ENCODE data around the gene TMEM209.
"Not testable (repeated sequence)": the region's sequence is repeated elsewhere in the genome, so short reads cannot be mapped to it uniquely, and the experiment has no call there.

Gene TMEM209

DNA sequence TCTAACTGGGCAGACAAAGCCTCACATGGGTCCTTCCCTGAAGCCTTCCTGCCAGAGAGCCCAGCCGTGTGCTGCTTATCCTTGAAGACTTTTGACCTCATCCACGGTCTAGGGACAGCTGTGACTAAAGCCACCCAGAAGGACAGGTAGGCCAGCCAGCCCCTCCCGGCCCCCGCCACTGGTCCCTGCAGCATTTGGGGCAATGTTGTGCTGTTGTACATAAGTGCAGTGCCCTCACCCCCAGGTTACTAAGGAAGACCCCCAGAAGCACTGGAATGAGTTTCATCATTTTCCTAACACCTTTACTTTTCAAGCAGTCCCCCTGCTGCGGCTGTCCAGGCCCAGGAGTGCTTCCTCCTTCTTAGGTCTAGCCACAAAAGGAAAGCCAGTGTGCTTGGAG is 43.0 kb downstream of the TMEM209 start:
- DNase-seq (ENCODE audit: low spot score) = no peak

GRCh38 chr7:130160455-130160854 is 44.8 kb downstream of the TMEM209 start:
- DNase-seq (ENCODE audit: low spot score) = no peak

GRCh38 chr7:130160023-130160422 is 45.2 kb downstream of the TMEM209 start:
- DNase-seq (ENCODE audit: low spot score) = no peak

- DNase-seq (ENCODE audit: low spot score) = no peak
Observed at GRCh38 chr7:130157700-130158099, 47.5 kb downstream of the TMEM209 start.

- DNase-seq (ENCODE audit: low spot score) = no peak
Observed at GRCh38 chr7:130156140-130156539, 49.1 kb downstream of the TMEM209 start.

DNA sequence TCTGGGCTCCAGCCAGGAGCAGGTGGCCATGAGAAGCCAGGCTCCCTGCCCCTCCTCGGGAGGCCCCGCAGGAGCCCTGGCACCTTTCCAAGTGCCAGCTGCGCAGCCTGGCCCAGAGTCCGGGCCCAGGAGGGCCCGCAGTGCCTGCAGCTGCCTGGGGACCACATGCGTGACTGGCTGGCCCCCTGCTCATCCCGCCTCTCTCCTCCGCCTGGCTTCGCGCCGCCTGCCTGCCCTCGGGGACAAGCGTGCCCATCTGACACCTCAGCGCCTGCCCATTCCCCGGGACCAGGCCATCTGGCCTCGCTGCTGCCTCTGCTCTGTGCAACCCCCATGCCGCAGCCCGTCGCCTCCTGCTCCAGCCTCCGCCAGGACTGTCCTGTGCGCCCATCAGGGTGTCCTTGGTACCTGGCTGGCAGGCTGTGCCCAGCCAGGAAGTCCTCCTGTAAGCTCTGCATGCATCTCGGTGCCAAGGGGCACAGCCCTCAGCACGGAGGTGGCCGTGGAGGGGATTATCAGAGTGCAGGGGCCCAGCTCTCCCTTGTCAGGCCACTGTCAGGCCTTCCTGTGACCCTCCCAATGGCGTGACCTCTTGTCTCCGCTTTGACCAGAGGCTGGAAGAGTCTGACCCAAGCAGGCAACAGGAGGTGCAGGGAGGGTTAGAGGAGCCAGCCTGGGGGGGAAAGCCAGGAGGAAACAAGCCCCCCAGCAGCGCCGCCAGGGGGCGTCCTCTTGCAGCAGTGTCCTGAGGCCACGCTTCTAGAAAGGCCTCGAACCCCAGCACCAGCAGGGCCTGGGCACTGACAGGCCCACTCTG is 50.5 kb downstream of the TMEM209 start:
- no peak for DNase-seq (ENCODE audit: low spot score)

DNA sequence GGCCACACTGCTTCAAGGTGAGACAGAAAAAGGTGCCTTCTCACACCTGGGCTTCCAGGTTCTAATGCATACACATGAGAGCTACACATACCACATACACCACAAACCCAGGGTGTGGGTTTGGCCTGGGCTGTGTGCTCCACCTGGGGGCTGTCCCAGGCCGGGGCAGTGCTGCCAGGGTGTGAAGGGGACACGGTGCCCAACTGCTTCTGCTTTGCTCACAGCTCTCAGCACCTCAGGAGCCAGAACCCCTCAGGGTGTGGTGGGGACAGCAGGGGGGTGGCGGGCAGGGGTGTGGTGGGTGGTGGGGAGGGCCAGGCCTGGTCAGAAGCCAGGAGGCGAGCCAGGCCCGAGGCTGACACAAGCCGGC is 51.1 kb downstream of the TMEM209 start:
- DNase-seq (ENCODE audit: low spot score) = peak; percentile 47

- no peak for DNase-seq (ENCODE audit: low spot score)
Observed at GRCh38 chr7:130153211-130153908, 51.8 kb downstream of the TMEM209 start.

DNA sequence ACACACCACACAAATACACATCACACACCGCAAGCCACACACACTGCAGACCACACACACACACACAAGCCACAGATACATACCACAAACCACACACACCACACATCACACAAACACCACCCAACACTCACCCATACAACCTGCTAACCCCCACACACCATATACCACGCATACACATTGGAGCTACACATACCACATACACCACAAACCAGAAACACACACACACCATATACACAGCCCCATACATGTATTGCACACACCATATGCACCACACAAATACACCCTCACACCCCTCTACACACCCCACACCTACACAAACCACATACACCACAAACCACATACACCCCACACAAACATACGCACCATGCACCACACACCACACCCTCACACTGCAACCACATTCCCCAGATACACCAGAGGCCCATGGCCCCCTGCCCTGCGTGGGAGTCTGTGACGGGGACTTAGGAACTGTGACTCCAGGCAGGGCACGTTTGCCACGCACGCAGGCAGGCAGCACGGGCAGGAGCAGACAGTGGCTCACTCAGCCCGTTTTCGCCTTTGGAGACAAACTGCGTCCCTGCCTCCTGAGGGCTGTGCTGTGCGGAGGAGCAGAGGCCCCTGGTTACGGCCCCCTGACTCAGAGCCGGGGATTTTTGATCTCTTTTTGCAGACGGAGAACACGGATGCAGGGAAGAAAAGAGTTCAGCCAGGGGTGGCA is 52.6 kb downstream of the TMEM209 start:
- DNase-seq (ENCODE audit: low spot score) = no peak

- DNase-seq (ENCODE audit: low spot score) = no peak
Observed at GRCh38 chr7:130151591-130152492, 53.4 kb downstream of the TMEM209 start.

DNA sequence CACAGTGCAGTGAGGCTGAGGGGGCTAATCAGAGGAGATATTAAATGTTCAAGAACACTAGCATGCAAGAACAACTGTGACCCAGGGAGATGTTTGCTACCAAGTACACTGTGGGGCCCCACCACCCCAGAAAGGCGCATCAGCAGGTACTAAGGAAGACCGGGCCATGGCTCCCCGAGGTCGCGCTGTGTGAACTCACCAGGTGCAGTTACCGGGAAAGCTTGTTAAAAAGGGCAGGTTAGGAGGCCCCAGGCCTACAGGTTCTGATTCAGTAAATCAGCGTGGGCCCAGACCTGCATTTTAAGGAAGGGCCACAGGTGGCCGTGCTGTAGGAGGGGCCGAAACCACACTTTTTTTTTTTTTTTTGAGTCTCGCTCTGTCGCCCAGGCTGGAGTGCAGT is 54.6 kb downstream of the TMEM209 start:
- DNase-seq (ENCODE audit: low spot score) = no peak

- DNase-seq (ENCODE audit: low spot score) = no peak
Observed at GRCh38 chr7:130149281-130150139, 55.7 kb downstream of the TMEM209 start.

DNA sequence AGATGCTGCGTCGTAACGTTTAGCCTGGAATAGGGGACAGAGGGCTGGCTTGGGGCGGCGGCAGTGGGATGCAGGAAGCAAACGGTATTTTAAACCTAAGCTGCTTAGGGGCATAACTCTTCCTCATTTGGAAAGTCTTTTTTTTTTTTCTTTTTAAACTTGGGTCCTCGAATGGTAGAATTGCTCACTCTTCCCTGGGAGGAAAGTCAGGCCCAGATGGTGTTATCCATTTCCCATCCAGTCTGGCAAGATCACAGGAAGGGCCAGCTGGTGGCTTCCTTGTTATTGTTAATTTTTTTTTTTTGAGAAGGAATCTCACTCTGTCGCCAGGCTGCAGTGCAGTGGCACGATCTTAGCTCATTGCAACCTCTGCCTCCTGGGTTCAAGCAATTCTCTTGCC is 56.6 kb downstream of the TMEM209 start:
- DNase-seq (ENCODE audit: low spot score) = no peak

DNA sequence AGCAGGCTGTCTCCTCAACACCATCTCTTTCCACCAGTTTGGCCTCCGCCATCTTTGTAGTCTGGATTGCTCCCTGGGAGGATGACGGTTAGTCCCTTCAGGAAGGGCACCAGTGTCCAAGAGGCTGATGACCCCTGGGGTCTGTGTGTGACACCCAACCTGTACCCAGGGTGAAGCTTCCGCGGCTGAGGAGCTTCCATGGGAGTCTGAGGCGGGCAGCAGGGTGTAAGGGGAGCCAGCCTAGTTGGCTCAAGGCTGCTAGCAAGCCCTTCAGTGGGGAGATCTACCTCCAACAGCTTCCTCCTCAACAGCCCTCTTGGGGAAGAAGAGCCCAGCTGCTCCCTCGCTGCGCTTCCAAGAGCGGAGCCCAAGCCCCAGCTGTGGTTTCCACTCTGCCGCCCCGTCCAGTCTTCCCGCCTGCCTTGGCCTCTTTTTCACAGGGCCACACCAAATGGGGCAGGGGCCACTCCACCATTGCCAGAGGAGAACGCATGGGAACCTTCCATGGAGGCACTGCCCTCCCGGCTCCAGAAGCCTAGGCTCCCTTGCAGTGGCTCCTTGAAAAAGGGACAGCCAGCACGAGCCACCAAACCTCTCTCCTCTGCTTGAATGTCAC is 57.4 kb downstream of the TMEM209 start:
- DNase-seq (ENCODE audit: low spot score) = no peak

- no peak for DNase-seq (ENCODE audit: low spot score)
Observed at GRCh38 chr7:130146693-130147405, 58.4 kb downstream of the TMEM209 start.

- not testable (repeated sequence) for DNase-seq (ENCODE audit: low spot score)
Observed at GRCh38 chr7:130146142-130146541, 59.1 kb downstream of the TMEM209 start.

GRCh38 chr7:130145424-130146100 is 59.6 kb downstream of the TMEM209 start:
- DNase-seq (ENCODE audit: low spot score) = no peak

DNA sequence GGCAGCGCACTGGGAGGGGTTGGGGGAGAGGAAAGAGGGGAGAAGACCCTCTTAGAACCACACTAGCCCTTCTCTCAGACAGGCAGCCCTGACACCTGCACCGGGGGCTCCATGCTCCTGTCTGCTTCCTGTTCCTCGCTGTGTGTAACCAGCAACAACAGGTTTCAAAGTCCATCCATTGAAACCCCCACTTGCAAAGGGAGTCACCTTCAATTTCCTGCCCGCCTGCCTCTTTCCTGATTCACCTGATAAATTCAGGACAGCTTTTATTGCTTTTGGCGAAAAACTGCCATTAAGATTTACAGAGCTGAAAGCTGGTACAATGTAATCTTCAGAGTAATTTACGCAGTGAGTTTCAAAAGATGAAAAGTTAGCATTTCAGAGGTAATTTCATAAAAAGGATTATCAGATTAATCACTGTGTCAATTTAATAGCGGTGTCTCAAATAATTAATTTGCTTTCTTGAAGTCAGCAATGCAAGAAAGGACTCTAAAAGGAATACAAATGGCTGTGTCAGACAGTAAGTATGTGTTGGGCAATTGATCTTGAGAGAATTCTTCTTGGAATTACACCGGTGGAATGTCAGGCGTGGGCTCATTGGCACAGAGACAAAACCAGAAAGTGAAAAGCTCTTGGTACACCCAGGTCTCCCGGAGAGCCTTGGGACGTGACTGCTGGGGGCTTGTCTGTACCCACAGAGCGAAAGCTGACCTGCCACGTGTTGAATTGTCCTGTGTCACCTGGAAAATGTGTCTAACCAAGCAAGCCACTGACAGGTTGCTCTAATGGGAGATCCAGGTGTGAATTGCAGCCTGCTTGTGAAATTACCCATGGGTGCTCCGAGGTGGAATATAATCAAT is 60.7 kb downstream of the TMEM209 start:
- DNase-seq (ENCODE audit: low spot score) = peak; percentile 75
